ENCODE measurements around the gene NXPH1.

GRCh38 chr7:8719102-8719501 is 285.7 kb downstream of the NXPH1 start:
- TF ChIP-seq EZH2 (IDR thresholded peaks at IDR 0.05) (no peak), POLR2AphosphoS5 (IDR thresholded peaks at IDR 0.05; ENCODE audit: borderline replicate concordance, low read depth, low read length) (no peak)
